Prostate gland (tissue), 2 donors: ENCODE results near the gene PCDH18.

ENCODE experiments used
- CTCF ChIP-seq, 4 experiments: fragments of 200-600 bp in 2 of 4; fragments of 450-650 bp in 2 of 4; sonication (generic) in 2 of 4; IDR thresholded peaks; 1 replicate in 3 of 4; 2 replicates in 1 of 4; pipeline ENCODE4 v1.5.1; 2016 to 2019; ENCODE audit warnings: antibody characterized with exemption in 4 of 4, mild to moderate bottlenecking in 2 of 4, moderate library complexity in 2 of 4
- POLR2A ChIP-seq: fragments of 450-650 bp; IDR thresholded peaks from one replicate; pipeline ENCODE4 v1.6.1; 2016; ENCODE audit warnings: antibody characterized with exemption, mild to moderate bottlenecking
- POLR2AphosphoS5 ChIP-seq: sonication (generic); formaldehyde crosslinking; IDR thresholded peaks from one replicate; pipeline ENCODE4 v1.6.1; 2017; ENCODE audit warnings: antibody characterized with exemption

- TF ChIP-seq CTCF (IDR thresholded peaks at IDR 0.05): no peak
- no peak for TF ChIP-seq POLR2AphosphoS5
- TF ChIP-seq POLR2A: no peak
Observed at GRCh38 chr4:137536789-137537561, 4.7 kb upstream of the PCDH18 start.
